Retina (tissue), 1 donor: ENCODE results near the gene PACRG.

Experiments used
- DNase-seq: peaks from one replicate; pipeline ENCODE4 v3.0.0-alpha.2; 2016

PACRG gene

DNA sequence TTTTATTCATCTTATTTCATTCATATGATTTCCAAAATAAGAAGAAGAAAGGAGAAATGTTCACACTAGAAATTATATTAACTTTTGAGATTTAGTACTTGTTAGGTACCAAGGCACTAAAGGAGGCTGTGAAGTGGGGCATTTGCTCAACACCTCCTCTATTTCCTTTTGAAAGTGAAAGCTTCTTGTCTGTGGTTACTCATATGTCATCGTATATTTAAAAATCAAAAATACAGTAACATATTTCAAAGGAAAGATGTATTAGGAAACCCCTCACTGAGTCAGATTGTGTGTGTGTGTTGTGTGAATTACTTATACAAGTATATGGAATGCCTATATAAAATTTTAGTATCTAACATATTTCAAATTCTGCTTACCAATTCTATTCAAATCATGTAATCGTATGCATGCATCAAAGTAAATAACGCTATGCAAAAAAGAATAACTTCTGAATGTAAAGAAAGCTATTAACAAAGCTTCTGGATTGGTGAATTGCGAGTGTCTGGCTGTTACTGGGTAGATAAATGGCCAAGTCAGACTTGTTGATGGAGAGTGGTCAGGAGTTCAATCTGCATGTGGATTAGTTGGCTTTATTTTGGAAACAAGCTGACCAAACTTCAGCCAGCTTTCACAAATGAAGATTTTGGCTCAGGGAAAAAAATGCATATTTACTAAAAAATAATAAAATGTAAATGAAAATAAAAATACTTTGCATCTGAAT lies 70.9 kb downstream of the PACRG start:
- DNase-seq = no peak

DNA sequence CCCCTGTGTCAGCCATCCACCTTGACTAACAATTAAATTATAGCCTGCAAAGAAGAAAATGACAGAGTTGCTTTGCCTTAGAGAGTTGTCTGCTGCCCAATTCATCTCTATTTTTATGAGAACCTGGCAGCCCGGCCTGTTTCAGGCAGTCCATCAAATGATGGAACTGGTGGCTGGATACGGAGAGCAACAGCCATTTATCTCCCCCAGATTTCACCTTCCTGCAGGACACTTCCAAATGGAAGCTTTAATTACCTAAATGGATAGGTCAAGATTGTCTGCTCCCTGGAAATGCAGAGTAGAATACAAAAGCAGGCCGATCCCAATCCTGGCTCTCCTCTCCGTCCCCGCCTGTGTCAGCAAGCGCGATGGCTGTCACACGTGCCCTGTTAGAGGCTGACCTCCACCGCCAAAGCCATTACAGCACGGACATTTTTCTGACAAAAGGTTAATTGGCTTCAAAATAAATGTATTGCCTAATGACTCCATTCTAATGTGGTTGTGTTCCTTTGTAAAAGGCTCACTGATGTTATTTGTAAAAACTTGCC lies 86.7 kb downstream of the PACRG start:
- peak; percentile 60 for DNase-seq

DNA sequence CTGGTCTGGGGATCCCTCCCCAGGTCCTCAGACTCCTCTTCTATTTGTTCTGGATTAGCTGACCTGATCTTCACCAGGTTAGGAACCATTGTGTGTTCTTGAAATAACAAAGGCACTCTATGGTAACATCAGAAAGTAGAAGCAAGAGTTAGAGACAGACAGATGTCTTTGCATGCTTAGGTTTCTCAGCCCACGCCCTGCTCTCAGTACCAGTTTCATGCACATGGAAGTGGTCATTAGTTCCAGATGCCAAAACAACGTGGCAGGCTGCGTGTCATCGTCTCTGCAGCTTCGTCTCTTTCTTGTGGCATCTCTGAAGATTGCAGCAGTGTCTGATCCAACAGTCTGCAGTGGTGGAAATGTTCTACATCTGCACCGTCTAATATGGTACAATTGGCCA lies 89.4 kb downstream of the PACRG start:
- no peak for DNase-seq

DNA sequence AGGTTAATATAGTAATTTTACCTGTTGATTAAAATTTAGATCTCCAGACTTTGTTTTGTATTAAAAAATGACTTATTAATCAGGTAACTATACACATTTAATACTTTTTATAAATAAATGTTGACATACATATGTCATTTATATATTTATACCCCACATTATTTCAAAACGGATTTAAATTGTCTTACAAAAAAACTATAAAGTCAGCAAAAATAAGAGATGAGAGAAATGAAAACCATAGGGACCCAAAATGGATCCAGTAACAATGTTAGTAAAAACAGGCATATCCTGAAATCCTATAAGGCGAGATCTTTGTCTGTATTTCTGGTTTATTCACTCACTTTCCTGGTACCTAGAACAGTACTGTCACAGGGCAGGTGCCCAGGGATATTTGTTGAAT lies 91.5 kb downstream of the PACRG start:
- no peak for DNase-seq

DNA sequence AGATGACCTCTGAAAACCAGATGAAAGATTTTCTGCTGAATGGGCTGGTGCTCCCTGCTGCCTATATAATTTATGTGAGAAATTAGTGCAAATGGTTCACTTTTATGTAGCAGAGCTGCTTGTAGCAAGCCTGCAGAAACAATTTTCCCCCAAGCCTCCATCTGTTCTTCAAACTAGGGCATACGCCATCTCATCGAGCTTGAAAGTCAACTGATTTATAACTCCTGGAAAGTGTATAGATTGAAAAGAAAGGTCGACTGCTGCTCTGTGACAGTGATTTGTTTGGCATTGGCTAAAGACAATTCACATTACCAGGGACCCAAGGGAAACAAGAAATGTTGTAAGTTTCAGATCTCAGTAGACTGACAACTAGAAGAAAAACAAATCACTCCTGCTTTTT lies 93.3 kb downstream of the PACRG start:
- peak; percentile 19 for DNase-seq

DNA sequence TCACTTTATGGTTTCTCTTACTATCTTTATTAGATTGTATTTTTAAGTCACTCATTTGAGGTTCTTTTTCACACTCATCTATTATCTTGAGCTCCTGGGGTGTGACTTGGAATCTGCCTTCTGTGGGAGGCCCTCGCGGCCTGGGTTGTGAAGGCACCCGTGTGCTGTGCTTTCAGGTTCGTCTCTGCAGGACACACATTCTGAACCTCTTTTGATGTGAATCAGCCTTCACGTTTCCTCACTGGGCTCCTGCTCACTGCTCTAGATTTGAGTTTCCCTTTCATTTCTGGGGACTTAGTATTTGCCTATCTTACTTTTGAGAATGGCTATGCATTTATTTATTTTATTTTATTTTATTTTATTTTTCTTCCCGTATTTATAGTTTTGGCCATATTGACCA lies 97.8 kb downstream of the PACRG start:
- no peak for DNase-seq

DNA sequence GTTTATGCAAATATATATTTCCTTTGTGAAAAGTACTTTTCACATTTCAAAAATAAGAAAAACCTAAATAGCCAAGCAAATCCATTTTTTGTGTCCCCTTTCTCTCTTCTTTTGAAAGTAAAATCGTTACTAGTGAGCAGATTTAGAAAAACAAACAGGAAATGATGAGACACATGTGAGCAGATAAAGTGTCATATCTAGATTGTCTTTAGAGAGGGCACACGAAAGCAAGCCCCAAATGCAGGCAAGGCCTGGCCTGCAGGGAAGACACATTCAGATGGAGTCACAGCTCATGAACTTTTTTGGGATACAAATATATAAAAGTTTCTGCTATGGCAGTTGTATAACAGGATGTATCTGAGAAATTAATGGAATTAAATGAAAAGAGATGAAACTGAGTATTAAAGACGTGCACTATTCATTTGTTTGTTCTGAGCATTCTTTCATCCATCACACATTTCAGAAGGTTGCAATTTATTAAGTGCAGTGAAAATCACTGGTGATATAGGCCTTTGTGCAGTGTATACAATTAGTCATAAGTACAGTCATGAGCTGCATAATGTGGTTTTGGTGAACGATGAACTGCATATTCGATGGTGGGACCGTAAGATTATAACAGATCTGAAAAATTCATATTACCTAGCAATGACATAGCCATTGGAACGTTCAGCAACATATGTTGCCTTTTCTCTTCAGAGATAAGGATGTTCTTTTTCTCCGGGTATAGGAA lies 101.4 kb downstream of the PACRG start:
- no peak for DNase-seq

DNA sequence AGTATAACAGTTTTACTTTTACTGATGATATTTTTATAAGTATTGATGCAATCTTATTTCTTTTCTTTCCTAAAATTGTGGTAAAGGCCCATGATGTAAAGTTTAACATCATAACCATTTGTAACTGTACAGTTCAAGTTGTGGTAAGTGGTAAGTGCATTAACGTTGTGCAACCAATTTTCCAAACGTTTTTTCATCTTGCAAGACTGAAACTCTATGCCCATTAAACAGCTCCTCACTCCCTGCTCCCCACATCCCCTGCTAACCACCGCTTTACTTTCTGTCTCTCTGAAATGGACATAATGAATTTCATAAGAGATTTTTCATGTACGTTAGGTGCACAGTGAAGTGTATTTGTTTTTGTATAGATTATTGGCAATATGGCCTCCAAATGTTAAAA lies 106.0 kb downstream of the PACRG start:
- DNase-seq = no peak

DNA sequence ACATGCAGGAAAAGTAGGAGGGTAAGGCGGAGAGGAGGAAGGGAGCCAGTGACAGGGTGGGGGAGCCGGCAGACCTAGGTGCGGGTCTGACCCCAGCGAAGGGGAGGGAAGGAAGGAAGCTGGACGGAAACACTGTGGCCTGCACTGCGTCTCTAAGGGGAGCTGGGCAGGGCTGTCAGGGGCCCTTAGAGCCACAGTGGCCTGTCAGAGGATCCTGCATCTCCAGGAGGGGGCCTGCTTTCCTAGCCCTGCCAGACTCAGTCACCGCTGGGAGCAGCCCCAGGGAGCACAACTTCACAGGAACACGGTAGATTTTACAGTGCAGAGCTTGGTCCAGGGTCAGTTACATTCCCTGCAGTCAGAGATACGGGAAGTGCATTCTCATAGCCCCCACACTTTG lies 118.2 kb downstream of the PACRG start:
- DNase-seq = no peak

DNA sequence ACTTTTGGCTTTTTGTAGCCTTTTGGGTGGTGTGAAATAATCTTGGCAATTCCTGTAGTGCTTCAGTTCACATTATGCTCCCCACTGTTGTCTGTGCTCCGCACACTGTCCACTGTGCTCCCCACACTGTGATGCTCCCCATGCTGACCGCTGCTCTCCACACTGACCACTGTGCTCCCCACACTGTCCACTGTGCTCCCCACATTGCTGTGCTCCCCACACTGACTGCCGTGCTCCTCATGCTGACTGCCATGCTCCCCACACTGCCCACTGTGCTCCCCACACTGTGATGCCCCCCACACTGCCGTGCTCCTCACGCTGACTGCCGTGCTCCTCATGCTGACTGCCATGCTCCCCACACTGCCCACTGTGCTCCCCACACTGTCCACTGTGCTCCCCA lies 118.9 kb downstream of the PACRG start:
- DNase-seq = no peak

DNA sequence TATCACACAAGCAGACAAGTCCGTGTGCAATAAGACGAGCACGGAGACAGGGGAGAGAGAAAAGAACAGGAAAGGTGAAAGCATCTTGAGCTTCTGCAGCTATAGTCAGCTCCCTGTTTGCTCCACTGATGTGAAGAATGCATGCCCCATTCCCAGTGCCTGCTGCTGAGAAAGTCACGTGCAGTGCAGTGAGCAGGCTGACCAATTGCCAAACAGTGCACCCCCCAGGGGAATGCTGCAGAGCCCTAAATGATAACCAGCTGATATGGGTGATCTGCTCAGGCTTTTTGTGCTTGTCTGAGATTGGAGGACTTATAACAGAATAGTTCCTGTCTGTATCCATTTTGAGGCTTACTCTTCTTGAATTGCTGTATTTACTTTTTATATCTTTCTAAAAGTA lies 121.5 kb downstream of the PACRG start:
- DNase-seq = no peak

DNA sequence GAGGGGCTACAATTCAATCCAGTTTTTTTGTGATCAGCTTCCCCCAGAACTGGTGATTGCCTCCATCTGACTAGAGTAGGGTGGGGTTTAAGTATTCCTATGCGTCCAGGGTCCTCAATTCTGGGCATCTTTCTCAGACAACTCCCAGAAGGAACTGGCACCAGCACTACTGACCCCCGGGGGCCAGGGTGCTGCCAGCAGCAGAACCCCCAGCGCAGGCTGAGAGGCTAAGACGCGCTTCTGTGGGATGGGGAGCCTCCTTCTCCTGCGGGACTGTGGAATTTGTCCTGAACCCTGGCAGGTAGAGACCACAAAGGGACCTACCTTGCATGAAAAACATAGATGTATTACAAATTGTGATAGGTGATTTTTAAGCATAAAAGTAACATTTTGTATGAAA lies 124.4 kb downstream of the PACRG start:
- no peak for DNase-seq

DNA sequence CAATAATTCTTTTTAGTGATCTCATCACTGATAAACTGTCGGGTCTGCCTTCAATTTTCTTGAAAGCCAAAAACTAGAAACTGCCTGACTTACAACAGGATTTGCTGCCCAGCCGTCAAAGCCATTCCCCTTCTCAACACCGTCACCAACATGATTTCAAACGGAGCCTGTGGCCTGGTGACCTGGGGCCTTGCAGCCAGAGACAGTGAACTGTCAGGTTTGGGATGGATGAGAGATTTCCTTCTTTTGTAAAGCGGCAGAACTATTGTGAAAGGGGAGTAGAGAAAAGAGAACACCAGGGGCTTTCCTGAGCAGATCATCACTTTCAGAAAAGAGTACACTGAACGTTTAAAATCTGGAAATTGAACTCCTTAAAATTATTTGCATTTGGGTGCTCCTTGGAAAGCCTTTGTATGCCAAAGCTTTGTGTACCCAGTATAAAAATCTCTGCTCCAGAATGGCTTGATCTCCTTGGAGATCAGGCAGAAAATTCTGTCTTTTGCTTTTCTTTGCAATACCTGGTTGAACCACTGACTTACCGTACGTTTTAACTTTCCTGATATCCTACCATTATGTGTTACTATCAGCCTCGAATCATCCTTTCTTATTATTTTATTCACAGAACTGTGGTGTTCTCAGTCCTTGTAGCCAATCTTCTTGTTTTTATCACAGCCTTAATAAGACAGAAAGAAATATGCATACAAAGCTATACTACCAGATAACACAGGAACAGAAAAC lies 125.2 kb downstream of the PACRG start:
- DNase-seq = no peak

DNA sequence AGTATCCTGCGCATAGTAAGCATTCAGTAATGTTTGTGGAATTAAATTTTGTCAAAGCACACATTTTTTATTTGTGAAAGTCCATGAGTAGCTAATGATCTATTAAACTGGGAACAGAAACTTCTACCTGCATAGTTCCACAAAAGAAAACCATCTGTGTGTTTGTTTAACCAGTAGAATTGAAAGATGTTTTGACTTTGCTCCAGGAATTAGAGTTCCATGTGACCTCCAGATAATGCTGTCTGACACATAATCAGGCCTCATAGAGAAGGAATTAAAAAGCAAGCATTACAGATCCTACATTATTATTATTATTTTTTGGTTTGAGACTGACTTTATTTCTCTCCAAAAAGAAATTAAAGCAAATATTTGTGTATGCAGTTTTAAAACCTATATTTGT lies 126.5 kb downstream of the PACRG start:
- DNase-seq = no peak

DNA sequence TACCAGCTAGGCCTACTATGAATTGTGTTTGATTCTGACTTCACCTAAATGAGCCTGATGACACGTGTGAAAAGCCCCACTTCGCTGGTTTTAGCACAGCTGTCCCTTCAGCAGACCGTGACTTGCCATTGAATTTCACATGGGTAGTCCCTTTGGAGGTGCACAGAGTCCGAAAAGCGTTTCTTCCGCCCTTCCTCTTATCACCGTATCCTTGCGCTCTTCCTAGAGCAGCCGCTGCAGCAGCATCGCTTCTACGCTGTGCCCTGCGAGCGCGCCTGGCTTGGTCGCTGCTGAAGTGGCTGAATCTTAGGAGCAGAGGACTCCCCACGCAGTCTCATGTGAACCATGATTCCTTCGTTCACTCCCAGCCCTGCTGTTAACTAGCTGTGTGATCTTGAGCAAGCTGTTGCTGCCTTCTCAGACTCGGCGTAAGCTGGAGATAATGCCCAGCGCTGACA lies 127.0 kb downstream of the PACRG start:
- DNase-seq = peak; percentile 62

DNA sequence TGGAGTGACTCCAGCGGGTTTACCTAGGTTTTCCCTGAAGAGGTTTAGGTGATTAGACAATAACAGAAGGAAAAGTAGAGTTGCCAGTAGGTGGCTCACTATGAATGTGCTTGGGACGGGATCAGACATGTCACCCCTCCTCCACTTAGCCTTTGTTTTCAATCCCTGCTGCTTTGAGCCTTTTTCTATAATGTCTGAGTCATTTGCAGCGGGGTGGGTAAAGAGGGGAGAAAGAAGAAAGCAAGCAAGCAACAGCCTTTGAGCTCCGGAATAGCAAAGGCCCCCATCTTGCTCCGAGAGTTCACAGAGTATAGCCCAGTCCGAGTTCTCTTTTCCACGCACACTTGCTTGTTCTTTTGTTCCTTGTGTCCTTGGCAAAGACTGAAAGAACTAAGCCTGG lies 129.1 kb downstream of the PACRG start:
- DNase-seq = peak; percentile 89

DNA sequence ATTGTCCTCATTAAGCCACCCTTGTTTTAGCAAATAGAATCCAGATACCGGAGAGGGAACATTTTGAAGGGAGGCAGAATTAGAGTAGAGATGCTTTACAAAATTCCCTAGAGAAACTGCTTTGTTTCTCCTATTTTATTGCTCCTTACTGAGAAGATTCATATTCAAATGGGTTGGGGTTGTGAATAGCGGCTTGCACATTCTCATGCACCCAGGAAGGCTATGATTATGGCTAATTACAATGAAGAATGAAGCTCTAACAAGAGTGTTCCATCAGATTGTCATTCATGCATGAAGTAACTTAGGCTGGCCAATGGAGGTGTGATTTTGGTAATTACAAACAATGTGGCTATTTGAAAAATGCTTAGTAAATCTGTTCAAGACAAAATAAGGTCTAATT lies 129.6 kb downstream of the PACRG start:
- no peak for DNase-seq

DNA sequence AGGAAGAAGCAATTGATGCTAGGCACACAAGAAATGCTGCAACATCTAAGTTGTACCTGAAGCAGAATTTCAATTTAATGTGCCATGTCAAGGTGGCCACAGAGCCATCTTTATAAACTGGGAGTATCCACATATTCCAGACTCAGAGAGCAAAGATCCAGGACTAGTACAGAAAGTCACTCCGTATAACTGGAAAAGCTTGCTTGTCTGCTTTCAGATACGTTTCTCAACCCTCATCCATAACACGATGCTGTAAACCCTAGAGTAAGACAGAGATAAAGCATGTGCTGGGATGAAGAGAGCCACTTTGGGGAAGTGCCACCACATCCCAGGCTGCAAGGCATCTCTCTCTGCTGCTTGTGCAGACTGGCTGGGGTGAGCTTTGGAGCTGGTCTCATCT lies 134.7 kb downstream of the PACRG start:
- no peak for DNase-seq

DNA sequence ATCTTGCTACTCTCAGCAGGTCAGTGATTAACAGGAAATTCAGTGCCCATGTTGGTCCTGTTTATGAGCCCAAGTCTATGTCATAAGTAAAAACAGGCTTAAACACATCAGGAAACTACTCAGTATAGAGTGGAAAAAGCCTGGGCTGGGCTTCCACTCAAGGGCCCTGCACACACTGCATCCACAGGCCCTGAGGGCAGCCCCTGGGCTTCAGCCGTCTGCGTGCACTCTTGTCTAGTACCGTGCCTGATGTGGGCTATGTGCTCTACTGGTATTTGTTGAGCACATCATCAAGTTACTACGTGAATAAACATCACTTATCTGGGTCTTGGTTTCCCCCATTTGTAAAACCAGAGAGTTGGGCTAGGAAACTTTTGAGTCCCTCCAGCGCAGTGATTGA lies 135.2 kb downstream of the PACRG start:
- no peak for DNase-seq

DNA sequence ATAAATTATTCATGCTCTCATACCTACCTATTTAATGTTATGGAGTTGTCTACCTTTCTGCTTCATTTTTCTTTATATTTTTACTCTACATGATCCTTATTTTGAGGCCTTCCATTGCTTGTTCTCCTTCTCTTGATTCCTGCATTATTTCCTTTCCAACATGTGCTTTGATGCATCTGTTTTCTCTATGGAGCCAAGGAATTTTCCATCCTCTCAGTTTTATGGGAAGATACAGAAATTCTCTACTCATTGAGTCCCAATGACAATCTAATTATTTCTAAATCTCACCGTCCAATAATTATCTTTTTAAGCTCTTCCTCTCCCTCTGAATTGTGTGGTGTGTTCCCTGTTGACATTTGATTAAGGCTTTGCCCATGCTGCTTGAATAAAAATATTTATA lies 136.0 kb downstream of the PACRG start:
- DNase-seq = no peak

DNA sequence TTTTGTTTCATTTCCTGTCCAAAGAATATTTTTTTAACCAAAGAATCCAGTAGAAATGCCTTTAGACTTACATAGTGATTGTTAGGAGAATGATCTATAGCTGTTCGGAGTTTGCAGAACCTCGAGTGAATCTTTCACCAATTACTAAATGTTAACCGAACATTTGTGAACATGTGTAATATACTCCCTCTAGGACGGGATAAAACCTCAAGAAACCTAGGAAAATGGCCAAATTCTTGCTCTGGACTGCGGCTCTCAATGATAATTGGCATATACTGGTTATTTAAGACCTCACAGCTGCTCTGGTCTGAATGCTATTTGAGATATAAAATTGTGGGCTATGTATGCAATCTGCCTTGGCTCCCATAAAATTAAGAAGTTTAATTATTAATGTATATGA lies 137.1 kb downstream of the PACRG start:
- no peak for DNase-seq

DNA sequence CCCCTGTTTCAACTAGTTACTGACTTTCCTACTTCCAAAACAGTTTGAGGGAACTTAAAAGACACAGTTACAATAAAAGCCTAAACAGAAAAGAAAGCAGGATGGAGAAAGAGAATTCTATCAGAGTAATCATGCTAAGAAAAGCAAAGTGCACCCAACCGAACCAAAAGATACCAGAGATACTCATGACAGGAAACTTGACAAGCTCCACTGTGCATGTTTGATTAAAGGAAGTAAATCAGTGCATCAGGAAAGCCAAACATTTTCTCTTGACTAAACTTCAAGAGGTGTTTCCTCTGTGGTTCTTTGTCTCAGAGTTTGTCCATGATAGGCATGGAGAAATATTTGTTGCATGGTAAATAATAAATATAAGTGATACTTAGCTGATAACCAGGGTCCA lies 138.9 kb downstream of the PACRG start:
- DNase-seq = no peak

DNA sequence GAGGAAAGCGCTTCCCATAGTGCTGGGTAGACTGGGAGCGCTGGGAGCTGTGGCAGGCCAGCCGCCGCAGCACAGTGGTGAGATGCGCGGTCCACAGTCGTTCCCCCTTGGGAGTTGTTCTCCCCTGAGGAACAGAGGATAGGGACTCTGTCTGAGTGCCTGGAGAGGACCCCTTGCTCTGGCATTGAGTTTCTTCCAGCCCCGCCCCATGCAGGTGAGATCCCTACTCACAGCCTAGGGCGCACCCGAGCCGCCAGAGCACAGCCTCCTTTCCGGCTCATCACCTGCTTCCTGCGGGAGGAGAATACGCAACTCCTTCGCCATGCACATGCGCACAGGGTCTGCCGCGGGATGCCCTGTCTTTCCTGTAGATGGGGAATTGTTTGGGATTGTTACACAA lies 140.6 kb downstream of the PACRG start:
- DNase-seq = no peak

DNA sequence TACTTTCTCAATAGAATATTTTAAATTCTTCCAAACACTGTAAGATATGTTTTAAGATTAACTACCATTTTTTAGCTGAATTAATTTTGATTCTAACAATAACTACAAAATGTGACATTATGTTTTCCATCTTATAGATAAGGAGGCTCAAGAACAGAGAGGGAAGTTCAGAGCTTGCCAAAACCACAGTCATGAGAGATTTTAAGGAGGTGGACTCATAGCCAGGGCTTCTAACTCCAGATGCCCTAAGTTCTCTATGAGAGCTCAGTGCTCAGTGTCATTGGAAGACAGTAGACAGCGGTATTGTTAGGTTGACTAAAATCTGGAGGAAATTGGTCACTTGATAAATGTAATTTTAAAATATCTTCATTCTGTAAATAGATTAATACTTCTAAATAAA lies 144.2 kb downstream of the PACRG start:
- DNase-seq = no peak
